GM23338 (cell line): ENCODE data around the gene C4BPA.

ENCODE experiments used
- EZH2 ChIP-seq: fragments of 200-600 bp; sonication (generic); IDR thresholded peaks from one replicate; pipeline ENCODE4 v1.8.0; 2017; ENCODE audit warnings: antibody characterized with exemption, mild to moderate bottlenecking, low read depth; ENCODE audit not compliant: unreplicated experiment
- EZH2phosphoT487 ChIP-seq: fragments of 200-600 bp; sonication (generic); IDR thresholded peaks from one replicate; pipeline ENCODE4 v1.8.1; 2018; ENCODE audit warnings: antibody characterized with exemption; ENCODE audit not compliant: unreplicated experiment
- POLR2AphosphoS5 ChIP-seq: IDR thresholded peaks from 2 replicates; pipeline ENCODE4 v1.6.1; 2016; ENCODE audit warnings: antibody characterized with exemption, low read depth
- TF ChIP-seq, protein P1 (sequence below), 2 experiments: fragments of 200-600 bp in 1 of 2; sonication (generic) in 1 of 2; conservative IDR thresholded peaks; 2 replicates each; pipeline versions ENCODE4 v1.5.1 to v1.6.1; 2016 to 2017; ENCODE audit warnings: antibody characterized with exemption in 2 of 2, low read depth in 2 of 2, mild to moderate bottlenecking in 2 of 2, moderate library complexity in 1 of 2
- TF ChIP-seq, protein P2 (sequence below): IDR thresholded peaks from one replicate; pipeline ENCODE4 v1.6.1; 2018; ENCODE audit warnings: antibody characterized with exemption; ENCODE audit not compliant: unreplicated experiment

- TF ChIP-seq, protein P1, sequence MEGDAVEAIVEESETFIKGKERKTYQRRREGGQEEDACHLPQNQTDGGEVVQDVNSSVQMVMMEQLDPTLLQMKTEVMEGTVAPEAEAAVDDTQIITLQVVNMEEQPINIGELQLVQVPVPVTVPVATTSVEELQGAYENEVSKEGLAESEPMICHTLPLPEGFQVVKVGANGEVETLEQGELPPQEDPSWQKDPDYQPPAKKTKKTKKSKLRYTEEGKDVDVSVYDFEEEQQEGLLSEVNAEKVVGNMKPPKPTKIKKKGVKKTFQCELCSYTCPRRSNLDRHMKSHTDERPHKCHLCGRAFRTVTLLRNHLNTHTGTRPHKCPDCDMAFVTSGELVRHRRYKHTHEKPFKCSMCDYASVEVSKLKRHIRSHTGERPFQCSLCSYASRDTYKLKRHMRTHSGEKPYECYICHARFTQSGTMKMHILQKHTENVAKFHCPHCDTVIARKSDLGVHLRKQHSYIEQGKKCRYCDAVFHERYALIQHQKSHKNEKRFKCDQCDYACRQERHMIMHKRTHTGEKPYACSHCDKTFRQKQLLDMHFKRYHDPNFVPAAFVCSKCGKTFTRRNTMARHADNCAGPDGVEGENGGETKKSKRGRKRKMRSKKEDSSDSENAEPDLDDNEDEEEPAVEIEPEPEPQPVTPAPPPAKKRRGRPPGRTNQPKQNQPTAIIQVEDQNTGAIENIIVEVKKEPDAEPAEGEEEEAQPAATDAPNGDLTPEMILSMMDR (conservative IDR thresholded peaks at IDR 0.05; ENCODE audit: low read depth in 2 of 2) = no peak
- TF ChIP-seq POLR2AphosphoS5 (no peak), EZH2phosphoT487 (no peak), EZH2 (no peak)
- TF ChIP-seq, protein P2, sequence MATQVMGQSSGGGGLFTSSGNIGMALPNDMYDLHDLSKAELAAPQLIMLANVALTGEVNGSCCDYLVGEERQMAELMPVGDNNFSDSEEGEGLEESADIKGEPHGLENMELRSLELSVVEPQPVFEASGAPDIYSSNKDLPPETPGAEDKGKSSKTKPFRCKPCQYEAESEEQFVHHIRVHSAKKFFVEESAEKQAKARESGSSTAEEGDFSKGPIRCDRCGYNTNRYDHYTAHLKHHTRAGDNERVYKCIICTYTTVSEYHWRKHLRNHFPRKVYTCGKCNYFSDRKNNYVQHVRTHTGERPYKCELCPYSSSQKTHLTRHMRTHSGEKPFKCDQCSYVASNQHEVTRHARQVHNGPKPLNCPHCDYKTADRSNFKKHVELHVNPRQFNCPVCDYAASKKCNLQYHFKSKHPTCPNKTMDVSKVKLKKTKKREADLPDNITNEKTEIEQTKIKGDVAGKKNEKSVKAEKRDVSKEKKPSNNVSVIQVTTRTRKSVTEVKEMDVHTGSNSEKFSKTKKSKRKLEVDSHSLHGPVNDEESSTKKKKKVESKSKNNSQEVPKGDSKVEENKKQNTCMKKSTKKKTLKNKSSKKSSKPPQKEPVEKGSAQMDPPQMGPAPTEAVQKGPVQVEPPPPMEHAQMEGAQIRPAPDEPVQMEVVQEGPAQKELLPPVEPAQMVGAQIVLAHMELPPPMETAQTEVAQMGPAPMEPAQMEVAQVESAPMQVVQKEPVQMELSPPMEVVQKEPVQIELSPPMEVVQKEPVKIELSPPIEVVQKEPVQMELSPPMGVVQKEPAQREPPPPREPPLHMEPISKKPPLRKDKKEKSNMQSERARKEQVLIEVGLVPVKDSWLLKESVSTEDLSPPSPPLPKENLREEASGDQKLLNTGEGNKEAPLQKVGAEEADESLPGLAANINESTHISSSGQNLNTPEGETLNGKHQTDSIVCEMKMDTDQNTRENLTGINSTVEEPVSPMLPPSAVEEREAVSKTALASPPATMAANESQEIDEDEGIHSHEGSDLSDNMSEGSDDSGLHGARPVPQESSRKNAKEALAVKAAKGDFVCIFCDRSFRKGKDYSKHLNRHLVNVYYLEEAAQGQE = no peak
Measured at GRCh38 chr1:207072233-207072632, 31.8 kb upstream of the C4BPA start.
